Activated T-helper 1 cell treated with anti-CD3 and anti-CD28 coated beads, Interleukin-12 subunit alpha, Interleukin-12 subunit beta, Interleukin-2, Interleukin-4 antibody, amounts not matched to agents 30 ng/mL and 10 ng/mL and 1 ng/mL, durations not matched to agents 14 hours and 24 hours and 36 hours (primary cell): ENCODE data around the gene RNF166. TPM values are rescaled to one million over a fixed set of nuclear protein-coding genes. Genes with fewer than 3 reads are reported as not detected.

Experiments
- DNase-seq: peaks from one replicate; pipeline ENCODE4 v3.0.0; 2021; ENCODE audit warnings: low spot score
- H3K27ac Mint-ChIP-seq: one replicate; pipeline ENCODE4 v1.8.0; 2021; ENCODE audit warnings: mild to moderate bottlenecking, mixed read lengths
- H3K27me3 Mint-ChIP-seq: one replicate; pipeline ENCODE4 v1.8.0; 2022; ENCODE audit warnings: mild to moderate bottlenecking, moderate library complexity, mixed read lengths; ENCODE audit not compliant: insufficient read depth
- H3K36me3 Mint-ChIP-seq: one replicate; pipeline ENCODE4 v1.8.0; 2021; ENCODE audit warnings: low read depth, mixed read lengths
- H3K4me1 Mint-ChIP-seq: one replicate; pipeline ENCODE4 v1.8.0; 2021; ENCODE audit warnings: low read depth, mixed read lengths
- H3K4me3 Mint-ChIP-seq: one replicate; pipeline ENCODE4 v1.8.0; 2021; ENCODE audit warnings: mild to moderate bottlenecking, moderate library complexity, mixed read lengths
- H3K9me3 Mint-ChIP-seq: one replicate; pipeline ENCODE4 v1.8.0; 2021; ENCODE audit warnings: mixed read lengths
- intact Hi-C: fragments of 100-400 bp; cut with micrococcal nuclease; formaldehyde crosslinking; loops from one replicate; pipeline ENCODE4 v1.15.1; 2024
- total RNA-seq: library from RNA; stranded (reverse); gene quantifications from 2 replicates; pipeline ENCODE4 v1.2.3, GENCODE V29; 2022

Gene RNF166
- total RNA-seq, 1 donor from 2014 or later = 42.4 TPM

DNA sequence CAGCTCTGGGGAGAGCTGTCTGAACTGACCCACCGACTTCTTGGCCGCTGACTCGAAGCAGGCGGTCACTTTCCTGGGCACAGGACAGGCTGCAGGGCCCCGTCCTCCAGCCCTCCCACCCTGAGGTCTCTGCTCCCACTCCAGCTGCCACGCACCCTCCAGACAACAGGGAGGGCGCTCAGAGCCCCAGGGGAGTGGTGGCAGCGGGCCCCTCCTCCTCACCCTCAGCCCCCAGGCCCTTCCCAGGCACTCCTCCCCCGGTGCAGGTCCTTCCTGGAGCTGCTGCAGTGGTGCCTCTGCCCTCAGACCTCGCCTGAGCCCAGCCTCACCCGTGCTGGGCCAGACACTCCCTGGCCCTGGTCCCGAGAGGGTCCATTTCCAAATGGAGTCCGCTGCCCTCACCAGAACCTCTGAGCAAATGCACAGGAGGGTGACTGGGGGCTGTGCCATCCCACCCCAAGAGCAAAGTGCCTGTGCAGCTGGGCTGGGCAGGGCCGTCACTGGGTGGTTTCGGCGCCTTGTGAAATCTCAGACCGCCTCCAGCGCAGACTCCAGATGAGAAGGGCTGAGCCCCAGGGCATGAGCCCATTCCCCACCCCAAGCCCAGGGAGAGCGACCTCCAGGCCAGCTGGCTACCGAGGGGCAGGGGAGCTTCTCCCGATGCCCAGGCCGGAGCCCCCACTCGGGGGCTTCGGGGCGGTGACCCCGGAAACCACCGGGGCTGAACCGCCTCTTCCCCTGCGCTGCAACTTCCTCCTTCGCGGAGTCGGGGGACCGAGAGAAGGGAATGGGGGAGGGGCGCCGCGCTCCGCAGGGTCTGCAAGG lies 56.1 kb downstream of the RNF166 start:
- Mint-ChIP-seq H3K27ac (peak overlapping the region; percentile 87), H3K4me3 (peak overlapping the region; percentile 88), H3K9me3 (no peaks in the 10 kb centered on the region), H3K27me3 (no peaks in the 10 kb centered on the region), H3K36me3 (peaks cover 15% of the 10 kb centered on the region), H3K4me1 (peaks cover 13% of the 10 kb centered on the region)
- intact Hi-C loops = loop anchor here (2.0 kb wide), 1 partner anchor 53 kb away; no protein-coding TSS in a partner anchor
- DNase-seq = peak; percentile 41

DNA sequence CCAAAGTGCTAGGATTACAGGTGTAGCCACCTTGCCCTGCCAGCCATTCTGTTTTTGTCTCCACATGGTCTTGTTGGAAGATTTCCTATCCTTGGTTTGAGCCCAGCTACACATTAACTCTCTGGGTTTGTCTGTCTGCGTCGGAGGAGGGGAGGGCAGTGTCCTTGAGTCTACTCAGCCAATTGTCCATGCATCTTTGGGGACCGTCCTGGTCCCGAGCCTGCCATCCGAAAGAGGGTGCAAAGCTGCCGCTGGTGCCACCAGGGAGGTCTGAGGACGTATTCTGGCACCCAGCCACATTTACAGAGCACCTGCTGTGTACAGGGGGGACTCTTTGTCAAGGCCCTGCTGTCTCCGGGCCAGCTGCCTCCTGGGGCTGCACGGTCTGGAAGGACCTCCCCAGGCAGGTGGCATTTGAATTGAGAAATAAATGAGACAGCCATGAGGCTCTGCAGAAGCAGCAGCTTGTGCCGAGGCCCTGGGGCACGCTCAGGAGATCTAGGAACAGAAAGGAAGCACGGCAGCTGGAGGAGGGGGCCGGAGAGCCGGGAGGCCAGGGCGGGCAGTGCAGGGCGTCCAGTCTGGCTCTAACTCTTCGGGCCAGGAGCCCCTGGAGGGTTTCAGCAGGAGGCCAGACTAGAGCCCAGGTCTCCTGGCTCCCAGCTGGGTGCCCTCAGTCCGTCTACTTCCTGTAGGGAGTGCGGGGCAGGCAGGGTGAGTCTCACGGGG lies 56.8 kb downstream of the RNF166 start:
- Mint-ChIP-seq H3K9me3 (no peaks in the 10 kb centered on the region), H3K27me3 (no peaks in the 10 kb centered on the region), H3K27ac (peak overlapping the region; percentile 31), H3K4me1 (peaks cover 13% of the 10 kb centered on the region), H3K36me3 (peaks cover 10% of the 10 kb centered on the region), H3K4me3 (peak overlapping the region; percentile 88)
- no peak for DNase-seq
- intact Hi-C loops = no loop called here

DNA sequence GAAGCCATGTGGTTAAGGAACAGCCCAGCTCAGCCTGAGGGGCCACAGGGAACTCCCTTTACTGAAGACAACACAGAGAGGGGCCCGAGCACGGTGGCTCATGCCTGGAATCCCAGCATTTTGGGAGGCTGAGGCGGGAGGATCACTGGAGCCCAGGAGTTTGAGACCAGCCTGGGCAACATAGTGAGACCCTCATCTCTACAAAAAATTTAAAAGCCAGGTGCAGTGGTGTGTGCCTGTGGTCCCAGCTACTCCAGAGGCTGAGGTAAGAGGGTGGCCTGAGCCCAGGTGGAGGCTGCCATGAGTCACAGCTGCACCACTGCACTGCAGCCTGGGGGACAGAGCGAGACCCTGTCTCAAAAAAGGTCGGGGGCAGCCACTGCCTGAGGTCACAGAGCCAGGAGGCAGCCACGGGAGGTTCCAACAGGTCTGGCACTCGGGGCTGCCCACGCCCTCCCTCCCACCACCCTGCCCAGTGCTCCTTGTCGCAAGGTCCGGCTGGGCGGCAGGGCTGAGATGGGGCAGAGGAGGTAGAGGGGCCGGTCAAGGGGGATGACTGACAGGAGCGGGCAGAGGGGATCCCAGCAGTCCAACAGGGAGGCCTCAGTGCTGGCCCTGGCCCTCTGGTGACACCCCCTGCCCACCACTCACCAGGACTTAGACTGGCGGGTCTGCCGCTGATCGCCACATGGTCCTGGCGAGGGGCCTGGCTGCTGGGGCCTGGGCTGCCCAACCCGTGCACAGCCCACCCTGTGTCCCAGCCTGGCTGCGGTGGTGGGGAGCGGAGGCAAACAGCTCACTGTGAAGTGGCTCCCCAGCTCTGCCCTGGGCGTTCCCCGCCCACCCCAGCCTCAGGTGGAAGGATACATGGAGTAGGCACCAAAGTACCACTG lies 58.8 kb downstream of the RNF166 start:
- peaks cover 15% of the 10 kb centered on the region for H3K36me3 Mint-ChIP-seq
- intact Hi-C loops = no loop called here
- H3K4me3 Mint-ChIP-seq = no peak overlapping the region
- DNase-seq = no peak
- H3K4me1 Mint-ChIP-seq = peaks cover 13% of the 10 kb centered on the region
- H3K27ac Mint-ChIP-seq = no peak overlapping the region
- no peaks in the 10 kb centered on the region for H3K9me3 Mint-ChIP-seq
- H3K27me3 Mint-ChIP-seq = no peaks in the 10 kb centered on the region

Other genes with a start within 250 kb of the RNF166 start
- gene ZC3H18, start 136.0 kb downstream of the RNF166 start, total RNA-seq = 115 and 116 TPM in 2 replicates
- not detected in 2 replicates for gene IL17C, start 67.8 kb downstream of the RNF166 start, total RNA-seq
- gene CYBA, start 55.4 kb downstream of the RNF166 start, total RNA-seq = 218 and 219 TPM in 2 replicates
- 88.8 and 90.0 TPM in 2 replicates for gene MVD, start 43.3 kb downstream of the RNF166 start, total RNA-seq
- gene SNAI3, start 19.9 kb downstream of the RNF166 start, total RNA-seq = 1.8 and 2.4 TPM in 2 replicates
- 66.3 and 74.7 TPM in 2 replicates for gene CTU2, start 95 bp upstream of the RNF166 start, total RNA-seq
- gene PIEZO1, start 78.8 kb upstream of the RNF166 start, total RNA-seq = 214 and 217 TPM in 2 replicates
- gene CDT1, start 97.4 kb upstream of the RNF166 start, total RNA-seq = 95.4 and 97.3 TPM in 2 replicates
- 301 and 303 TPM in 2 replicates for gene APRT, start 105.5 kb upstream of the RNF166 start, total RNA-seq
- 21.9 and 23.8 TPM in 2 replicates for gene GALNS, start 150.5 kb upstream of the RNF166 start, total RNA-seq
- 63.1 and 65.4 TPM in 2 replicates for gene TRAPPC2L, start 150.7 kb upstream of the RNF166 start, total RNA-seq
- not detected in 2 replicates for gene PABPN1L, start 160.3 kb upstream of the RNF166 start, total RNA-seq